Spleen (tissue), 11 donors: ENCODE data around the gene AGT. TPM values are rescaled to one million over a fixed set of nuclear protein-coding genes. Genes with fewer than 3 reads are reported as not detected.

Experiments
- DNase-seq: peaks from one replicate; pipeline ENCODE4 v3.0.0-alpha.2; 2020
- H3K27ac ChIP-seq, 8 donors: fragments of 200-600 bp; sonication (generic) in 7 of 8; 1 replicate in 4 of 8; 2 replicates in 4 of 8; pipeline versions ENCODE4 v1.5.0 to v1.8.0; 2016 to 2021; ENCODE audit warnings: inconsistent platforms in 4 of 8, mild to moderate bottlenecking in 4 of 8, moderate library complexity in 1 of 8
- H3K27me3 ChIP-seq, 7 donors: fragments of 200-600 bp; sonication (generic) in 6 of 7; replicated peaks in 1 of 7; 1 replicate in 4 of 7; 2 replicates in 3 of 7; pipeline versions ENCODE4 v1.5.0 to v1.8.0; 2016 to 2021; ENCODE audit warnings: inconsistent platforms in 3 of 7, mild to moderate bottlenecking in 1 of 7
- H3K36me3 ChIP-seq, 6 donors: fragments of 200-600 bp; sonication (generic) in 5 of 6; 1 replicate in 4 of 6; 2 replicates in 2 of 6; pipeline versions ENCODE4 v1.5.0 to v1.8.0; 2016 to 2021; ENCODE audit warnings: inconsistent platforms in 2 of 6
- H3K4me1 ChIP-seq, 6 donors: fragments of 200-600 bp; sonication (generic) in 5 of 6; 1 replicate in 3 of 6; 2 replicates in 3 of 6; pipeline versions ENCODE4 v1.5.0 to v1.8.0; 2016 to 2021; ENCODE audit warnings: inconsistent platforms in 3 of 6
- H3K4me3 ChIP-seq, 8 donors: fragments of 200-600 bp; sonication (generic) in 7 of 8; 1 replicate in 4 of 8; 2 replicates in 4 of 8; pipeline versions ENCODE4 v1.5.0 to v1.8.0; 2016 to 2021; ENCODE audit warnings: inconsistent platforms in 4 of 8, mild to moderate bottlenecking in 4 of 8, moderate library complexity in 2 of 8
- H3K9me3 ChIP-seq, 8 donors: fragments of 200-600 bp; sonication (generic) in 7 of 8; 1 replicate in 4 of 8; 2 replicates in 4 of 8; pipeline versions ENCODE4 v1.5.0 to v1.8.0; 2016 to 2021; ENCODE audit warnings: inconsistent platforms in 4 of 8
- CTCF ChIP-seq, 11 experiments: fragments of 200-600 bp in 7 of 11; fragments of 450-650 bp in 4 of 11; sonication (generic) in 4 of 11; IDR thresholded peaks in 8 of 11; conservative IDR thresholded peaks in 3 of 11; 1 replicate in 7 of 11; 2 replicates in 4 of 11; pipeline versions ENCODE4 v1.4.0 to v1.8.0; 2016 to 2021; ENCODE audit warnings: antibody characterized with exemption in 11 of 11, inconsistent platforms in 4 of 11, mild to moderate bottlenecking in 1 of 11
- POLR2A ChIP-seq, 3 donors: fragments of 450-650 bp; IDR thresholded peaks; one replicate each; pipeline ENCODE4 v1.5.1; 2017; ENCODE audit warnings: antibody characterized with exemption in 3 of 3, mild to moderate bottlenecking in 1 of 3
- POLR2AphosphoS5 ChIP-seq, 3 donors: sonication (generic); formaldehyde crosslinking; IDR thresholded peaks; one replicate each; pipeline ENCODE4 v1.5.1; 2017; ENCODE audit warnings: antibody characterized with exemption in 3 of 3
- WGBS, 5 donors: extraction: QIAGEN DNeasy Blood & Tissue Kit in 3 of 5; methylation state at CpG; one replicate each; pipeline versions ENCODE4 v1.1.5 to v1.1.7; 2013 to 2018; 5-methylcytosine and 5-hydroxymethylcytosine counted together
- intact Hi-C: fragments of 100-400 bp; cut with DNase I; formaldehyde crosslinking; loops from one replicate; pipeline ENCODE4 v1.15.0; 2023; ENCODE audit warnings: low total_unique reads
- polyA plus RNA-seq, 3 donors: library from polyadenylated mRNA; stranded (reverse); fragments of 200-250 nt; gene quantifications; one replicate each; pipeline ENCODE4 v1.2.1, GENCODE V29; 2013
- total RNA-seq, 7 donors: library from RNA; depleted of rRNA in 3 of 7; stranded (reverse); fragments of >200 nt in 3 of 7; fragmentation: NEBNext Ultra II Directional in 4 of 7; extraction: Animal tissue kit (Norgen Biotek cat#: 25700) in 4 of 7; gene quantifications; one replicate each; pipeline versions ENCODE4 v1.1.0 to v1.2.1, GENCODE V29; 2016 to 2021
- donor health status: healthy with polysubstance abuse.
- donor health status: DM: no; HTN: no; CAD: no; lungs with moderate emphysema.
- donor health status: DM: no; HTN: no; CAD: no.
- donor health status: Bipolar disorder and iron deficiency.
- donor health status: healthy.
- donor health status: DM: no; HTN: no; CAD: no.
- donor health status: DM: yes; HTN: yes; CAD: no.

The AGT gene
- total and polyA plus RNA-seq, 10 donors, result 0.06 to 0.26 (median 0.16) TPM; not detected in 2

GRCh38 chr1:230712470-230712942 lies 1.4 kb downstream of the AGT start:
- H3K9me3 ChIP-seq, result peaks cover 0 to 12% (median 2%) of the 10 kb centered on the region in 8 donors
- peaks cover 0 to 15% (median 0%) of the 10 kb centered on the region in 7 donors for H3K27me3 ChIP-seq
- no peak for DNase-seq
- intact Hi-C loops, result no loop called here
- TF ChIP-seq CTCF (IDR thresholded peaks at IDR 0.05 in 8 of 11, conservative IDR thresholded peaks at IDR 0.05 in 3 of 11) (no peak), POLR2A (IDR thresholded peaks at IDR 0.05) (no peak), POLR2AphosphoS5 (IDR thresholded peaks at IDR 0.05) (no peak)
- H3K4me1 ChIP-seq, result no peaks in the 10 kb centered on the region
- no peak overlapping the region for H3K27ac ChIP-seq
- 88 to 97% (median 93%) methylated on average over 17 of the region's 17 CpGs for WGBS, 5 donors
- no peak overlapping the region for H3K4me3 ChIP-seq
- H3K36me3 ChIP-seq, result no peaks in the 10 kb centered on the region

- Histone ChIP-seq H3K9me3 (peaks cover 0 to 7% (median under 1%) of the 10 kb centered on the region in 8 donors), H3K4me3 (no peak overlapping the region), H3K27me3 (peaks cover 0 to 18% (median 0%) of the 10 kb centered on the region in 7 donors), H3K36me3 (no peaks in the 10 kb centered on the region), H3K27ac (no peak overlapping the region), H3K4me1 (no peaks in the 10 kb centered on the region)
- TF ChIP-seq CTCF (IDR thresholded peaks at IDR 0.05 in 8 of 11, conservative IDR thresholded peaks at IDR 0.05 in 3 of 11), result no peak
- no peak for DNase-seq
- intact Hi-C loops, result no loop called here
- WGBS, 5 donors, result 63 to 95% (median 90%) methylated on average over 3 of the region's 3 CpGs
Observed at GRCh38 chr1:230711245-230711644, 2.7 kb downstream of the AGT start.

GRCh38 chr1:230710543-230710904 lies 3.4 kb downstream of the AGT start:
- TF ChIP-seq POLR2AphosphoS5 (IDR thresholded peaks at IDR 0.05) (no peak), CTCF (IDR thresholded peaks at IDR 0.05 in 8 of 11, conservative IDR thresholded peaks at IDR 0.05 in 3 of 11) (no peak), POLR2A (IDR thresholded peaks at IDR 0.05) (no peak)
- H3K36me3 ChIP-seq, result no peaks in the 10 kb centered on the region
- H3K27me3 ChIP-seq, result peaks cover 0 to 18% (median 0%) of the 10 kb centered on the region in 7 donors
- H3K4me3 ChIP-seq, result no peak overlapping the region
- H3K9me3 ChIP-seq, result peaks cover 0 to under 1% (median 0%) of the 10 kb centered on the region in 8 donors
- no peak for DNase-seq
- H3K4me1 ChIP-seq, result no peaks in the 10 kb centered on the region
- WGBS, 5 donors, result 91 to 96% (median 95%) methylated on average over 4 to 8 of the region's 8 CpGs
- no peak overlapping the region for H3K27ac ChIP-seq
- intact Hi-C loops, result no loop called here

- no peak for DNase-seq
- Histone ChIP-seq H3K27me3 (peaks cover 0 to 18% (median 0%) of the 10 kb centered on the region in 7 donors), H3K4me1 (no peaks in the 10 kb centered on the region), H3K9me3 (no peaks in the 10 kb centered on the region), H3K27ac (no peak overlapping the region), H3K4me3 (no peak overlapping the region), H3K36me3 (no peaks in the 10 kb centered on the region)
- 84 to 92% (median 86%) methylated on average over 7 to 18 of the region's 18 CpGs for WGBS, 5 donors
- intact Hi-C loops, result no loop called here
- TF ChIP-seq CTCF (IDR thresholded peaks at IDR 0.05 in 8 of 11, conservative IDR thresholded peaks at IDR 0.05 in 3 of 11) (no peak), POLR2A (IDR thresholded peaks at IDR 0.05) (no peak), POLR2AphosphoS5 (IDR thresholded peaks at IDR 0.05) (no peak)
Observed at GRCh38 chr1:230709619-230710542, 4.0 kb downstream of the AGT start.
